GM19239 (cell line): Measurements from ENCODE around the gene PLIN5.
A peak's percentile ranks its signal among the peaks of the same experiment; 100 is the strongest.

Experiments
- DNase-seq: peaks from one replicate; pipeline ENCODE4 v3.0.0; 2011; ENCODE audit warnings: low spot score; ENCODE audit not compliant: insufficient read length
- FAIRE-seq: peaks from 2 replicates; lab custom pipeline; 2011; peaks lifted over from hg19 to GRCh38; lab: Jason Lieb, UNC

The PLIN5 gene

GRCh38 chr19:4534836-4535658 lies at the start of gene PLIN5:
Gene PLIN5 (minus strand): TSS chr19:4535224. CDS start chr19:4534074, 1,150 bp downstream.
- FAIRE-seq (no peak), DNase-seq (peak; percentile 40)

DNA sequence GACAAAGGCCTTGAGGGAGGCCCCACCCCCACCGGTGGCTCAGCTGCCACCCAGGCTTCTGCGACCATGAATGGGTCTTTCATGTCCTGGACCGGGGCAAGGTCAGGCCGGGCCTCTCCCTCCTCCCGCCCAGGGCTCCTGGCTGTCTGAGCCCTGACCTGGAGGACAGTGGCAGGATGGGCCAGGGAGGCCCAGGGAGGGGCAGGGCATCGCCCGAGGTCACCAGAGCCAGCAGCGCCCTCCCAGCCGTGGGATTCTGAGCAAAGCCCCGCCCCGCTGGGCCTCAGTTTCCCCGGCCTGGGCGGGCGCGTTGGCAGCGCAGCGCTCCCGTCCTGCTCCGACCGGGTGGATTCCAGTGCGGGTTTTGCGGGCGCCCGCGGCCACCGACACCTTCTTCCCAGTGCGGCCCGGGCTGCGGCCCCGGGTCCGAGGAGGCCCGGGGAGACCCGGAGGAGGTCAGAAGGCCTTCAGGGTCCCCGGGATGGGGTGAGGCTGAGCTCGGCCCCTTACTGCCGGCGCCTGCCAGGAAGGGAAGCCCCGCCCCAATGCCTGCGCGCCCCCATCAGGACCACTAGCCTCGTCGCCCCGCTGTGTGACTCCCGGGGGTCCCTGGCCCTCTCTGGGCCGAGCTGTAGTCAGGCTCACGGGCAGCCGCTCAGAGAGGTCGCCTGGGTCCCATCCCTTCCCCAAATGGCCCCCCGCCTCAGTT lies 49.1 kb upstream of the PLIN5 start:
- FAIRE-seq (no peak), DNase-seq (no peak)

- FAIRE-seq (no peak), DNase-seq (no peak)
These were observed 48.2 kb upstream of the PLIN5 start for GRCh38 chr19:4582980-4583842.

DNA sequence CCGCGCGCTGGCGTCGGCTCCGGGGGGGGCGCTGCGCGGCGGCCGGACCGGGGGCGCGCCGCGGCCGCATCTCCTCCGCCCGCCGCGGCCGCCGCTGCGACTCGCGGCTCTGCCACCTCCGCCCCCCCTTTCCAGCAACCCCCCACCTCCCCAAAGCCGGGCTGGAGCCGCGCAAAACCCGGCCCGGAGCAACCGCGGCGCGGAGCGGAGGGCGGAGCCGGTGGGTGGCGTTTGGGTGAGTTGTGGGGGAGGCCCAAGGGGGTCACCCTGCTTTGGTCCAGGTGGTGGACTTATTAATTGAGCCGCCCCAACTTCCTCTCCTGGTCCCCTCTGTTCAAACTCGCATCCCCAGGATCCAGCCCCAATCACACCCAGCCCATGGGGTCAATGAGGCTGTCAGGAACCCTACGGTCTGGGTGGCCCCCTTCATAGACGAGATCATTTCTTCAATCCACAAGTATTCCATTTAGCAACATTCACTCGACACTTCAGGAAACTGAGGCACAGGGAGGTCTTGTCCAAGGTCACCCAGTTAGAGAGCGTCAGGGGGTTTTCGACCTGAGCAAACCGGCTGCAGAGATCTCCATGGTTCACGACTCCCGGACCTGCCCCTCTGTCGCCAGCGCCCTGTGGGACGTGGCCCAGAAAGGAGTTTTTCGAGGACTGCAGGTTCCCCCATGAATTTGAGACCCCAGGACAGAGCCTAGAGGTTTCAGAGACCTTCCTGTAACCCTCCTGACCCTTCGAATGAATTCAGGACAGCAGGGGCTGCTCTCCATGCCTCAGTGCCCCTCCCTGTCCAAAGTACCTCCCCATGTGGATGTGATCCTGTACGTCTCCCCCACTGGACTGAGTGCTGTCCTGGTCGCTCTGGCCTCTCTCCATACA lies 46.9 kb upstream of the PLIN5 start:
- no peak for FAIRE-seq
- no peak for DNase-seq

- FAIRE-seq (no peak), DNase-seq (no peak)
These were observed 46.1 kb upstream of the PLIN5 start for GRCh38 chr19:4580961-4581665.

DNA sequence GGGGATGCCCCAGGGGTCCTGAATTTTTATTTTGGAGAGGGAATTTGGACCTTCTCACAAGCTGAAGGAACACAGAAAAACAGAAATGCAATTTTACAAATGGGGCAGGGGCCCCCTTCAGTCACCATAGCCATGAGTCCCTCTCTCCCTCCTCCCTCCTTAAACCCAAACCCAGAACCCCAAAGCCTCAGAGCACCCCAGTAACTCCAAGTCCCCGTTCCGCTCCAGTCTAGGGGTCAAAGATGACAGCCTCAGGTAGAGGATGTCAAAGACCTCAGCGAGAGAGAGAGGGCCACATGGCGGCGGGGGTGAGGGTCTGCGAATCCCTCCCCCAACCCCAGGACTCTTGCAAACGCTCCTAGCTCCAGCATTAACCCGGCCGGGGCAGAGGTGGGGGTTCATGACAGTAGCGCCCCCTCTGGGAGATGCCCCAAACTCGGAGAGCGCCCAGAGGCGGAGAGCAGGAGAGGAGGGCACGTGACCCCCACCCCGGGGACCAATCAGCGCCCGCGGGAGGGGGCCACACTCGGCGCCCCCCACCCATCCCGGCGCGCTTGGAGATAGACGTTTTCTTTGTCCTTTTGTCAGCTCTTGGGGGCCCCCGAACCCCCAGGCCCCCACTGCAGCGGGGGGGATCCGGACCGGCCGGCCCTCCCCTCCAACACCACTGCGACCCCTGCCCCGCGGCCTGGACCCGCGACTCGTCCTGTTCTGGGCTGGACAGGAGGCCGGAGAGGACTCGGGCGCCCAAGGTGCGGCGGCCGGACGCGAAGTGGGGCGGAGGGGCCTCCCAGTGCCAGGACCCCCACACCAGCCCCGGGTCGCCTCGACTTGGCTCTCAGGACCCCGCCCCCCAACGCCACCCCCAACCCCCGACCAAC lies 45.2 kb upstream of the PLIN5 start:
- FAIRE-seq (no peak), DNase-seq (no peak)

DNA sequence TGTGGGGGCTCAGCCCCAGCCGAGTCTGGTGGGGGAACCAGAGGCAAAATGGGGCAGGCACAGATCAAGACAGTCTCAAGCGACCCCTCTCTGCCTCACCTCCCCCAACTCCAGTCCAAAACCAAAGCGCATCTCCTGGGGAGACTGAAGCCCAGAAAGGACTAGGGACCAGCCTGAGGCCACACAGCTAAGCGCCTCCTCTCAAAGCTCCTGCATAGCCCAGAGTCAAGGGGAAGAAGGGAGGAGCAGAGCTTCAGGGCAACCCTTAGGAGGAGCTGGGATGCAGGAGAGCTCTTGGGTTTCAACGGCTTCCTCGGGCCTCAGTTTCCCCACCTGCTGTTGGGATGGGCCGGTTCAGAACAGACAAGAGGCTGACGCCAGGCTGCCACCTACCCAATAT lies 44.4 kb upstream of the PLIN5 start:
- no peak for FAIRE-seq
- DNase-seq: no peak

GRCh38 chr19:4578552-4579248 lies 43.7 kb upstream of the PLIN5 start:
- FAIRE-seq: no peak
- DNase-seq: no peak

DNA sequence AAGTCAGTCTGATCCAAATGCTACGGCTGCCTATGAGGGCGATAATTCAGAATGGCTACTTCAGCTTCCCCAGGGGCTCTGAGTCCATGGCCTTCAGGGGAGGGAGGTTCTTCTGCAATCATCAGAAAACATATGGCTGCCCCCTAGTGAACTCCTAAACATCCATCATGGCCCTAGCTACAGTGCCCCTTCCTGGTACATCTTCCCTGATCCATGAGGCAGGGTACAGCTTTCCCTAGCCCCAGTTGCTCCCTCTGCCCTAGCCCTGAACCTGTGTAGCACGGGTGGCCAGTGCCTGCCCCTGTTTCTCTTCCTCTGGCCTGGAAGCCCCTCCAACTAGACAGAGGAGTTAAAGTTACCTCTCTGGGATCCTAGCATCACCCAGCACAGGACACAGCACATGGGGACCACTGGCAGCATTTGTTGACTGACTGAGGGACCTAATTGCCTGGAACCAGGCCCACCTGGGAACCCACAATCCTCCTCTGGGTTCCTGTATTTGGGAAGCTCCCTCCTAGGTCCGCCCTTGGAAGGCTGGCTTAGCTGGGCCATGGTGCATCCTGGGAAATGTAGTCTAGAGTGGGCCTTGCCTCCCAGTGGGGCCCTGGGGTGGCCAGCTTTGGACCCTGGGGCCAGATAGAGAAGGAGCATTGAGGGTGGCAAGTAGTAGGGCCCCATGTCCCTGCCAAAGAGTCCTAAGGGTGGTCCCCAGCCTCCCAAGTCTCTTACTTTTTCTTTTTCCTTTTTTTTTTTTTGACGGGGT lies 42.2 kb upstream of the PLIN5 start:
- FAIRE-seq (no peak), DNase-seq (no peak)

DNA sequence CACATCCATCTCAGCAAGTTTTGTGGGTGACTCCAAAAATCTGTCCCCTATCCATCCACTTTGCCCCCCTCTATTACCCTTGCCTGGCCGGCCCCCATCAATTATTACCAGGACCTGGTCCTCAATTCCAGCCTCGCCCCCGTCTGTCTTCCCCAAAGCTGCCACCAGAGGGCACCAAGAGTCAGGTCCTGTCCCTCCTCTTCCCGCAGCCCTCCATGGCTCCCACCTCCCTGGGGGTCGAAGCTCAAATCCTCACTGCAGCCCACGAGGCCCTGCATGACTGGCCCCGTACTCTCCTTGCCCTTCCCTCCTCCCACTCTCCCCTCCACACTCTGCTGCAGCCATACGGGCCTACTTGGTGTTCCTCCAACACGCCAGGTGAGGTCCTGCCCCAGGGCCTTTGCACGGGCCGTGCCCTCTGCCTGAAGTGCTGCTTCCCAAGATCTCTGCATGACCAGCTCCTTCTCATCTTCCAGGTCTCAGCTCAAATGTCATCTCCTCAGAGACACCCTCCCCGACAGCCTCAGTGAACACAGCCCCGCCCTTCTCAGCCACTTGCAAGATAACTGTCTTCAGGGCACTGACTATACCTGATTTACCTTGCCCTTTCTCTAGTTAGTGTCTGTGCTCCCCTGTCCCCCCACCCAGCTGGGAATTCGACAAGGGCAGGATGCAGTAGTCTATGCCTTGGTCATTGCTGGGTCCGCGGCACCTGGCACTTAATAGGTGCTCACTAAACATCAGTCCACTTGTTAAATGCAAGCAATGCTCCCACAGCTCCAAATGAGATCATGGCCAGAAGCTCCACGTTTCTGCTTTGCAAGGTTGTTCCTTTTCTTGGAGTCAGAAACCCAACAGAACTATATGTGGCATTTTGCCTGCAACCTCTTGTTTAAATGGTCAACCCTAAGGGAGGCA lies 41.3 kb upstream of the PLIN5 start:
- FAIRE-seq (peak; percentile 71), DNase-seq (peak; percentile 83)

DNA sequence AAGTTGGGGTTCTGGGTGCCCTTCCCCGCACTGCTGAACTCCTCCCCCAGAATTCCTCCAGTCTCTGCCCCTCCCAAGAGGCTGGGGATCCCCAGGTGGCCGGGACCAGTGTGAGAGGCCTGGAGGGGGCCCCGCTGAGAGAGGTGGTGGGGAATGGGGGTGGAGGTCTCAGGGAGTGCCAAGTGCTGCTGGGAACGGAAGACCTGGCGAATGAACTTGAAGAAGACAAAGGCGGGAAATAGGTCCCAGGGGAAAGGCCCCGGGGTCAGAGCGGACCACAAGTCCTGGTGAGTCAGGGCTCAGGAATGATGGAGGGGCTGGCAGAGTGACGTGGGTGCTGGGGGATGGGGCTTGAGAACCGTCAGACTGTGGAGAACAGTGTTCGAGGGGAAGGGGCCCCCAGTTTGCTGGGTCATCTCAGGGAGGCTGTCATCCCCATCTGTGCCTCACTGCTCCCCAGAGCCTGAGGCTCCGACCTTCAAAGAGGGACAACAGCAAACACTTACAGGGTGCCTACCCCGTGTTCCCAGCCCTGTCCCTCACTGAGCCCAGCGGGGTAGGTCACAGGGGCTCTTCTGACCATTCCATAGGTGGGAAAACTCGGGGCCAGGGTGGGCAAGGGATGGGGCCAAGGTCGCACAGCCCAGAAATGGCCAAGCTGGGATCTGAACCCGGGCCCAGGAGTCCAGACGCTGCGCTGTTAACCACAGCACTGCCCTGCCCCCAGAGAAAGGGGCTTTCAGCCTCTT lies 40.4 kb upstream of the PLIN5 start:
- FAIRE-seq (no peak), DNase-seq (no peak)

DNA sequence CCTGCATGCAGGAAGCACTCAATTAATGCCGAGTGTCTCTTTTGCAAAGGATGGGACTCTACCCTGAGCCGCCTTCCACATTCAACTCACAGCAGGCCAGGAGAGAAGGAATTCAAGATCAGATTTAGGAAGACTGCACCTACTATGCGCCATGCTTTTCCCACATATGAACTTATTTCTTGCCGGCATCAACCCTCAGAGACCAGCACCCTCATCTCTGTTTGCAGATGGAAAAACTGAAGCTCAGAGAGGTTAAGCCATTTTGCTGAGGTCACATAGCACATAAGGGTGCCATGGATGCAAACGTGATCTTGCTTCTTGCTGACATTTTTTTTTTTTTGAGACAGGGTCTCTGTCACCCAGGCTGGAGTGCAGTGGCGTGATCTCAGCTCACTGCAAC lies 38.7 kb upstream of the PLIN5 start:
- FAIRE-seq: no peak
- no peak for DNase-seq

DNA sequence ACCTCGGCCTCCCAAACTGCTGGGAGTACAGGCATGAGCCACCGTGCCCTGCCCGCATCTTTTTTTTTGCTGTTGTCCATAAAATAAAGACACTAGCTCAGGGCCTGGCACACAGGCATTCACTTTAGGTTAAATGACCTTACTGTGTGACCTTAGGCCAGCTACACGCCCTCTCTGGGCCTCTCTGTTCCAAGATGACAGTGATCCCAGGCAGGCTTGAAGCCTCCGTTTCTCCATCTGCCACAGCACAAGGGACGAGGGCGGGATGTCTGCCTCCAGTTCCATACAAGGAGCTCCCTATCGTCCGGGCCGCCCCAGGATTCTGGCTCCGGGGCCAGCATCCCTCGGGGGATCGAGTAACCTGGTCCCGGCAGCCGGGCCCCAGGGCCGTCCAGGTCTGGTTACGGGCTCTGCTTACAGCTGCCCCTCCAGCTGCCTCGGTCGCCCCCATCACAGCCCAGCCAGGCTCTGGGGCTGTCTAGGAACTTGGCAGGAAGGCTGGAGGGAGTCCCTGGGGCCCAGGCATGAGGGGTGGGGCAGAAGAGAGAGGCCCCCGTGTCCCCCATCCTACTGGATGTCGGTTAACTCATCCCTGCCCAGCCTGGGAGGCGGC lies 36.4 kb upstream of the PLIN5 start:
- no peak for FAIRE-seq
- no peak for DNase-seq

- no peak for FAIRE-seq
- no peak for DNase-seq
These were observed 35.9 kb upstream of the PLIN5 start for GRCh38 chr19:4570916-4571304.

DNA sequence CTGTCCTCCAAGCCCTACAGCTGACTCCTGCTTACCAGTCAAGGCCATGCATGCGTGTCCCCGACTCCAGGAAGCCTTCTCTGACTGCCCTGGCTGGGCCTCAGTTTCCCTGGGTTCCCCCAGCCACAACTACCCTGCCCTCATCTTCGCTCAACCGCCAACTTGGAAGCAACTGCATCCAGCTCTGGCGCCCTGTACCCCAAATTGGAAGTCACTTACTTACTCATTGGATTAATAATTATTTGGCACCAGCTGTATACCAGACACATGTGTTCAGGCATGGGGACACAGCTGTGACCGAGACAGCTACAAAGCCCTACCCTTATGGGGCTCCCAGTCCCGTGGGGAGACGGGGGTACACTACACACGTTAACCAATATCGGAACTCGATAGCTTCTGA lies 35.4 kb upstream of the PLIN5 start:
- FAIRE-seq (no peak), DNase-seq (no peak)
